Osteoblast (primary cell): ENCODE data around the gene ACTN3. TPM values are rescaled to one million over a fixed set of nuclear protein-coding genes. Genes with fewer than 3 reads are reported as not detected.

ENCODE experiments used
- DNase-seq: peaks from one replicate; pipeline ENCODE4 v3.0.0; 2011; ENCODE audit warnings: low spot score, mixed read lengths; ENCODE audit not compliant: insufficient read length; ENCODE audit errors: missing footprints
- H2AFZ ChIP-seq: 2 replicates; pipeline ENCODE4 v1.6.0; 2011; ENCODE audit warnings: mild to moderate bottlenecking, low read length
- H3K27ac ChIP-seq: 2 replicates; pipeline ENCODE4 v1.5.1; 2011; ENCODE audit warnings: mild to moderate bottlenecking, low read depth, low read length, moderate library complexity
- H3K27me3 ChIP-seq: 2 replicates; pipeline ENCODE4 v1.6.0; 2012; ENCODE audit warnings: mild to moderate bottlenecking, control low read depth, inconsistent platforms, low read length, moderate library complexity; ENCODE audit not compliant: insufficient read depth
- H3K36me3 ChIP-seq: 2 replicates; pipeline ENCODE4 v1.5.1; 2011; ENCODE audit warnings: mild to moderate bottlenecking, low read length, control low read depth, moderate library complexity; ENCODE audit not compliant: insufficient read depth
- H3K4me1 ChIP-seq: 2 replicates; pipeline ENCODE4 v1.5.1; 2011; ENCODE audit warnings: mild to moderate bottlenecking, low read length, control low read depth, moderate library complexity; ENCODE audit not compliant: insufficient read depth
- H3K4me2 ChIP-seq: 2 replicates; pipeline ENCODE4 v1.6.0; 2011; ENCODE audit warnings: mild to moderate bottlenecking, low read length; ENCODE audit not compliant: insufficient read depth
- H3K4me3 ChIP-seq: fragments of 200-600 bp; sonication (generic); 3 replicates; pipeline ENCODE4 v1.5.1; 2012; ENCODE audit warnings: mild to moderate bottlenecking, low read length, inconsistent platforms; ENCODE audit not compliant: insufficient read depth
- H3K79me2 ChIP-seq: 2 replicates; pipeline ENCODE4 v1.6.0; 2012; ENCODE audit warnings: mild to moderate bottlenecking, low read length, control low read depth, inconsistent platforms; ENCODE audit not compliant: insufficient read depth
- H3K9me3 ChIP-seq: 2 replicates; pipeline ENCODE4 v1.5.1; 2011; ENCODE audit warnings: low read depth, low read length, control low read depth
- H4K20me1 ChIP-seq: 2 replicates; pipeline ENCODE4 v1.6.0; 2012; ENCODE audit warnings: mild to moderate bottlenecking, low read length, control low read depth; ENCODE audit not compliant: insufficient read depth
- CTCF ChIP-seq: IDR thresholded peaks from 2 replicates; pipeline ENCODE4 v1.5.1; 2011; ENCODE audit warnings: mild to moderate bottlenecking, low read depth, low read length, moderate library complexity; ENCODE audit errors: extremely low read depth
- total RNA-seq: library from RNA; depleted of rRNA; stranded (reverse); fragments of >200 nt; gene quantifications from 2 replicates; pipeline ENCODE4 v1.2.3, GENCODE V29; 2012

ACTN3 gene
- total RNA-seq, 1 donor = under 0.01 TPM

GRCh38 chr11:66554602-66555001 is 7.9 kb downstream of the ACTN3 start:
- peak; percentile 71 for DNase-seq
- H4K20me1 ChIP-seq = no peaks in the 10 kb centered on the region
- no peak overlapping the region for H2AFZ ChIP-seq
- H3K27me3 ChIP-seq = peaks cover 36% of the 10 kb centered on the region
- H3K4me2 ChIP-seq = no peak overlapping the region
- no peaks in the 10 kb centered on the region for H3K9me3 ChIP-seq
- H3K79me2 ChIP-seq = no peaks in the 10 kb centered on the region
- H3K4me1 ChIP-seq = no peaks in the 10 kb centered on the region
- TF ChIP-seq CTCF = no peak
- H3K27ac ChIP-seq = no peak overlapping the region
- no peaks in the 10 kb centered on the region for H3K36me3 ChIP-seq
- no peak overlapping the region for H3K4me3 ChIP-seq

- H3K4me3 ChIP-seq = no peak overlapping the region
- TF ChIP-seq CTCF = no peak
- H3K27ac ChIP-seq = no peak overlapping the region
- H3K36me3 ChIP-seq = no peaks in the 10 kb centered on the region
- no peaks in the 10 kb centered on the region for H4K20me1 ChIP-seq
- peaks cover 35% of the 10 kb centered on the region for H3K27me3 ChIP-seq
- H2AFZ ChIP-seq = no peak overlapping the region
- DNase-seq = peak; percentile 84
- no peak overlapping the region for H3K4me2 ChIP-seq
- H3K79me2 ChIP-seq = no peaks in the 10 kb centered on the region
- H3K9me3 ChIP-seq = no peaks in the 10 kb centered on the region
- H3K4me1 ChIP-seq = no peaks in the 10 kb centered on the region
These were observed 8.7 kb downstream of the ACTN3 start for GRCh38 chr11:66555416-66555815.

DNA sequence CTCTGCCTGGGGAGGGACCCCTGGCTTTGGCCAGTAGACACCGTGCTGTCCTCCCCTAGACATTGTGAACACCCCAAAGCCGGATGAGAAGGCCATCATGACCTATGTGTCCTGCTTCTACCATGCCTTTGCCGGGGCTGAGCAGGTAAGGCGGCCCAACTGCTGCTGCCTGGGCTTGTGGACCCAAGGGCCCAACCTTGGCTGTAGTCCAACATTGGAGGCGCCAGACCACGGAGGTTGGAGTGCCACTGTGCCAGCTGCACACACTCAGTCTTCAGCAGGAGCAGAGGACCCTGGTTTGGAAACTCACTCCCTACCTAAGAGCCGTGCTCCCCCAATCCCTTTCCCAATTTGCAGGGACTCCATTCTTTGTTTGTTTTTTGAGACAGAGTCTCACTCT is 9.4 kb downstream of the ACTN3 start:
- Histone ChIP-seq H2AFZ (no peak overlapping the region), H3K79me2 (no peaks in the 10 kb centered on the region), H3K9me3 (no peaks in the 10 kb centered on the region), H3K36me3 (no peaks in the 10 kb centered on the region), H3K4me1 (no peaks in the 10 kb centered on the region), H3K4me2 (no peak overlapping the region), H4K20me1 (no peaks in the 10 kb centered on the region), H3K27me3 (peaks cover 41% of the 10 kb centered on the region), H3K27ac (no peak overlapping the region), H3K4me3 (no peak overlapping the region)
- no peak for TF ChIP-seq CTCF
- DNase-seq = peak; percentile 43

- H3K4me1 ChIP-seq = no peaks in the 10 kb centered on the region
- H3K9me3 ChIP-seq = no peaks in the 10 kb centered on the region
- peaks cover 41% of the 10 kb centered on the region for H3K27me3 ChIP-seq
- no peak overlapping the region for H2AFZ ChIP-seq
- no peak overlapping the region for H3K4me2 ChIP-seq
- DNase-seq = peak; percentile 72
- no peak overlapping the region for H3K4me3 ChIP-seq
- no peak overlapping the region for H3K27ac ChIP-seq
- H3K36me3 ChIP-seq = no peaks in the 10 kb centered on the region
- no peak for TF ChIP-seq CTCF
- H4K20me1 ChIP-seq = no peaks in the 10 kb centered on the region
- no peaks in the 10 kb centered on the region for H3K79me2 ChIP-seq
These were observed 11.1 kb downstream of the ACTN3 start for GRCh38 chr11:66557733-66558326.
